OCI-LY7 (cell line): ENCODE data around the gene FAM13C. TPM values are rescaled to one million over a fixed set of nuclear protein-coding genes. Genes with fewer than 3 reads are reported as not detected.

ENCODE experiments used
- BruUV-seq: library from RNA; stranded (reverse); fragments of 400-500 nt; replicated peaks from 2 replicates; lab custom pipeline; 2021; lab: Mats Ljungman, UMichigan
- CTCF ChIA-PET: fragments of 300-600 bp; sonication (Branson Sonifier 250); formaldehyde crosslinking; loops from one replicate; lab custom pipeline; 2022; ENCODE audit warnings: antibody characterized with exemption; ENCODE audit not compliant: unreplicated experiment; lab: Charles Lee
- POLR2A ChIA-PET: fragments of 300-600 bp; sonication (Branson Sonifier 250); formaldehyde crosslinking; loops from one replicate; lab custom pipeline; 2022; ENCODE audit warnings: antibody characterized with exemption; lab: Charles Lee
- DNase-seq: peaks from one replicate; pipeline ENCODE4 v3.0.0-alpha.2; 2015; ENCODE audit warnings: low spot score
- H2AFZ ChIP-seq: fragments of 200-600 bp; sonication (generic), shearing (Covaris generic); 2 replicates; pipeline ENCODE4 v1.6.1; 2014; ENCODE audit warnings: mild to moderate bottlenecking, antibody characterized with exemption, low read length, moderate library complexity
- H3K27ac ChIP-seq: fragments of 200-600 bp; sonication (generic); 2 replicates; pipeline ENCODE4 v1.5.1; 2014; ENCODE audit warnings: mixed run types, low read depth, mild to moderate bottlenecking, moderate library complexity, low read length, inconsistent platforms; ENCODE audit not compliant: poor library complexity, severe bottlenecking
- H3K36me3 ChIP-seq: fragments of 200-600 bp; sonication (generic); 2 replicates; pipeline ENCODE4 v1.6.1; 2014; ENCODE audit warnings: mild to moderate bottlenecking, antibody characterized with exemption, low read length, moderate library complexity, mixed read lengths; ENCODE audit not compliant: insufficient read depth
- H3K4me1 ChIP-seq: fragments of 200-600 bp; sonication (generic); 2 replicates; pipeline ENCODE4 v1.5.1; 2014; ENCODE audit warnings: mild to moderate bottlenecking, low read length; ENCODE audit not compliant: insufficient read depth, poor library complexity, severe bottlenecking
- H3K4me2 ChIP-seq: fragments of 200-600 bp; sonication (generic); 2 replicates; pipeline ENCODE4 v1.6.1; 2014; ENCODE audit warnings: mild to moderate bottlenecking, low read length
- H3K4me3 ChIP-seq: fragments of 200-600 bp; sonication (generic); 2 replicates; pipeline ENCODE4 v1.5.1; 2014; ENCODE audit warnings: mild to moderate bottlenecking, low read depth, low read length; ENCODE audit not compliant: poor library complexity, severe bottlenecking
- H3K79me2 ChIP-seq: fragments of 200-600 bp; sonication (generic); 2 replicates; pipeline ENCODE4 v1.6.1; 2016; ENCODE audit warnings: low read depth, mild to moderate bottlenecking, low read length, moderate library complexity, mixed read lengths; ENCODE audit not compliant: insufficient read depth
- H3K9me2 ChIP-seq: fragments of 200-600 bp; sonication (generic); 2 replicates; pipeline ENCODE4 v1.6.1; 2016; ENCODE audit warnings: mild to moderate bottlenecking, low read length, mixed read lengths; ENCODE audit not compliant: insufficient read depth
- H3K9me3 ChIP-seq: fragments of 200-600 bp; sonication (generic); 2 replicates; pipeline ENCODE4 v1.6.1; 2014; ENCODE audit warnings: mild to moderate bottlenecking, mixed run types, low read length, mixed read lengths
- H4K20me1 ChIP-seq: fragments of 200-600 bp; sonication (generic); 2 replicates; pipeline ENCODE4 v1.6.1; 2014; ENCODE audit warnings: mild to moderate bottlenecking, antibody characterized with exemption, low read length, moderate library complexity, mixed read lengths; ENCODE audit not compliant: insufficient read depth
- CTCF ChIP-seq: fragments of 200-600 bp; sonication (generic); conservative IDR thresholded peaks from 2 replicates; pipeline ENCODE4 v1.5.1; 2014; ENCODE audit warnings: mild to moderate bottlenecking, antibody characterized with exemption, low read length, moderate library complexity, mixed read lengths
- EZH2phosphoT487 ChIP-seq: fragments of 200-600 bp; sonication (generic); IDR thresholded peaks from 2 replicates; pipeline ENCODE4 v1.6.1; 2018; ENCODE audit warnings: low read depth, borderline replicate concordance, mild to moderate bottlenecking, mixed run types, antibody characterized with exemption, low read length, moderate library complexity, mixed read lengths
- intact Hi-C: fragments of 100-400 bp; cut with micrococcal nuclease; formaldehyde crosslinking; loops from one replicate; pipeline ENCODE4 v1.10.0; 2022; ENCODE audit not compliant: unreplicated experiment
- total RNA-seq, 2 experiments: library from RNA; depleted of rRNA in 1 of 2; stranded (reverse); fragments of >200 nt in 1 of 2; shearing (Covaris generic) in 1 of 2; gene quantifications; 2 replicates each; pipeline ENCODE4 v1.2.3, GENCODE V29; 2014 to 2022

Gene FAM13C
- total RNA-seq, 2 experiments from 2014 or later, result not detected

- TF ChIP-seq CTCF (no peak), EZH2phosphoT487 (no peak)
- no TSS peak for BruUV-seq
- H3K4me3 ChIP-seq, result no peak overlapping the region
- H2AFZ ChIP-seq, result no peak overlapping the region
- H3K27ac ChIP-seq, result no peak overlapping the region
- H3K4me1 ChIP-seq, result no peaks in the 10 kb centered on the region
- ChIA-PET CTCF (no interaction called here), POLR2A (no interaction called here)
- H3K79me2 ChIP-seq, result no peaks in the 10 kb centered on the region
- intact Hi-C loops, result no loop called here
- no peaks in the 10 kb centered on the region for H3K9me2 ChIP-seq
- no peaks in the 10 kb centered on the region for H3K36me3 ChIP-seq
- no peaks in the 10 kb centered on the region for H4K20me1 ChIP-seq
- no peaks in the 10 kb centered on the region for H3K9me3 ChIP-seq
- no peak for DNase-seq
- H3K4me2 ChIP-seq, result no peak overlapping the region
Observed at GRCh38 chr10:59342723-59343122, 19.6 kb downstream of the FAM13C start.

GRCh38 chr10:59342000-59342399 is 20.3 kb downstream of the FAM13C start:
- Histone ChIP-seq H4K20me1 (no peaks in the 10 kb centered on the region), H3K9me2 (no peaks in the 10 kb centered on the region), H3K79me2 (no peaks in the 10 kb centered on the region), H3K36me3 (no peaks in the 10 kb centered on the region), H3K9me3 (no peaks in the 10 kb centered on the region), H3K27ac (no peak overlapping the region), H2AFZ (no peak overlapping the region), H3K4me1 (no peaks in the 10 kb centered on the region), H3K4me2 (no peak overlapping the region), H3K4me3 (no peak overlapping the region)
- TF ChIP-seq CTCF, result no peak
- no peak for TF ChIP-seq EZH2phosphoT487
- ChIA-PET POLR2A (no interaction called here), CTCF (no interaction called here)
- BruUV-seq, result no TSS peak
- no peak for DNase-seq
- intact Hi-C loops, result no loop called here

- no TSS peak for BruUV-seq
- no peak overlapping the region for H3K4me3 ChIP-seq
- no peak for DNase-seq
- H3K4me1 ChIP-seq, result no peaks in the 10 kb centered on the region
- H2AFZ ChIP-seq, result no peak overlapping the region
- no peak overlapping the region for H3K4me2 ChIP-seq
- ChIA-PET POLR2A (no interaction called here), CTCF (no interaction called here)
- H3K9me3 ChIP-seq, result no peaks in the 10 kb centered on the region
- intact Hi-C loops, result no loop called here
- no peaks in the 10 kb centered on the region for H3K9me2 ChIP-seq
- no peaks in the 10 kb centered on the region for H3K79me2 ChIP-seq
- H3K36me3 ChIP-seq, result no peaks in the 10 kb centered on the region
- no peaks in the 10 kb centered on the region for H4K20me1 ChIP-seq
- TF ChIP-seq CTCF (no peak), EZH2phosphoT487 (no peak)
- H3K27ac ChIP-seq, result no peak overlapping the region
Observed at GRCh38 chr10:59340285-59340684, 22.1 kb downstream of the FAM13C start.
